ENCODE measurements around the gene MYO5A. TPM values are rescaled to one million over a fixed set of nuclear protein-coding genes. Genes with fewer than 3 reads are reported as not detected.
A peak's percentile ranks its signal among the peaks of the same experiment; 100 is the strongest.

MYO5A gene
- total RNA-seq, 6 donors from 2014 or later, result 24.8 to 76.5 (median 35.5) TPM

GRCh38 chr15:52263563-52264282 lies 265.0 kb downstream of the MYO5A start:
- H3K4me3 ChIP-seq, result no peak overlapping the region
- no peak overlapping the region for H3K27ac ChIP-seq
- peaks cover 0 to 5% (median 0%) of the 10 kb centered on the region in 4 donors for H3K36me3 ChIP-seq
- no peak for DNase-seq
- no peak for ATAC-seq (ENCODE audit: low FRiP score in 2 of 2)
- peaks cover 11 to 18% (median 15%) of the 10 kb centered on the region in 4 donors for H3K4me1 ChIP-seq
- TF ChIP-seq CTCF (IDR thresholded peaks at IDR 0.05) (no peak), POLR2A (IDR thresholded peaks at IDR 0.05) (no peak), EP300 (IDR thresholded peaks at IDR 0.05) (no peak), POLR2AphosphoS5 (IDR thresholded peaks at IDR 0.05) (no peak)
- H3K27me3 ChIP-seq, result no peaks in the 10 kb centered on the region
- 79 to 86% methylated on average over 11 of the region's 11 CpGs for WGBS, 2 donors
- no peaks in the 10 kb centered on the region for H3K9me3 ChIP-seq

GRCh38 chr15:52262364-52262763 lies 266.3 kb downstream of the MYO5A start:
- H3K36me3 ChIP-seq, result peaks cover 0 to 5% (median 0%) of the 10 kb centered on the region in 4 donors
- no peaks in the 10 kb centered on the region for H3K27me3 ChIP-seq
- ATAC-seq (ENCODE audit: low FRiP score in 2 of 2) (no peak), DNase-seq (no peak)
- peaks cover 11 to 18% (median 15%) of the 10 kb centered on the region in 4 donors for H3K4me1 ChIP-seq
- H3K4me3 ChIP-seq, result no peak overlapping the region
- H3K9me3 ChIP-seq, result no peaks in the 10 kb centered on the region
- 57 to 62% methylated on average over 5 of the region's 5 CpGs for WGBS, 2 donors
- TF ChIP-seq POLR2AphosphoS5 (IDR thresholded peaks at IDR 0.05) (no peak), EP300 (IDR thresholded peaks at IDR 0.05) (no peak), CTCF (IDR thresholded peaks at IDR 0.05) (no peak), POLR2A (IDR thresholded peaks at IDR 0.05) (no peak)
- peak overlapping the region; percentile 35 to 72 (median 66) for H3K27ac ChIP-seq

GRCh38 chr15:52261498-52262242 lies 267.0 kb downstream of the MYO5A start:
- Histone ChIP-seq H3K36me3 (peaks cover 0 to 5% (median 0%) of the 10 kb centered on the region in 4 donors), H3K9me3 (no peaks in the 10 kb centered on the region), H3K4me1 (peaks cover 11 to 19% (median 15%) of the 10 kb centered on the region in 4 donors), H3K4me3 (no peak overlapping the region), H3K27me3 (no peaks in the 10 kb centered on the region), H3K27ac (peak overlapping the region; percentile 35 to 72 (median 66))
- WGBS, 2 donors, result 25 to 32% methylated on average over 7 to 8 of the region's 8 CpGs
- DNase-seq (peak in 1 of 2 donors; percentile 76), ATAC-seq (ENCODE audit: low FRiP score in 2 of 2) (peak; percentile 88 to 89)
- no peak for TF ChIP-seq POLR2AphosphoS5 (IDR thresholded peaks at IDR 0.05)
- no peak for TF ChIP-seq POLR2A (IDR thresholded peaks at IDR 0.05)
- peak in 1 of 6 experiments; percentile 33 for TF ChIP-seq CTCF (IDR thresholded peaks at IDR 0.05)
- no peak for TF ChIP-seq EP300 (IDR thresholded peaks at IDR 0.05)

GRCh38 chr15:52261026-52261425 lies 267.7 kb downstream of the MYO5A start:
- peak in 1 of 2 donors; percentile 64 for DNase-seq
- TF ChIP-seq POLR2AphosphoS5 (IDR thresholded peaks at IDR 0.05), result no peak
- no peak for TF ChIP-seq CTCF (IDR thresholded peaks at IDR 0.05)
- no peak for TF ChIP-seq EP300 (IDR thresholded peaks at IDR 0.05)
- no peak for TF ChIP-seq POLR2A (IDR thresholded peaks at IDR 0.05)
- Histone ChIP-seq H3K4me3 (no peak overlapping the region), H3K36me3 (peaks cover 0 to 6% (median 0%) of the 10 kb centered on the region in 4 donors), H3K4me1 (peaks cover 11 to 25% (median 18%) of the 10 kb centered on the region in 4 donors), H3K27me3 (no peaks in the 10 kb centered on the region), H3K27ac (peak overlapping the region in 3 of 4 donors; percentile 35 to 72 (median 72)), H3K9me3 (no peaks in the 10 kb centered on the region)
- ATAC-seq (ENCODE audit: low FRiP score in 2 of 2), result peak in 1 of 2 donors; percentile 1
- WGBS, 2 donors, result 98% methylated on average over 9 to 10 of the region's 10 CpGs
